C4-2B (cell line): ENCODE measurements around the gene NECAB2.

ENCODE experiments used
- H3K27ac ChIP-seq: fragments of 450-650 bp; 2 replicates; pipeline ENCODE4 v1.5.1; 2017
- CTCF ChIP-seq: fragments of 450-650 bp; conservative IDR thresholded peaks from 2 replicates; pipeline ENCODE4 v1.5.1; 2017; ENCODE audit warnings: mild to moderate bottlenecking
- ZFX ChIP-seq: fragments of 450-650 bp; IDR thresholded peaks from 2 replicates; pipeline ENCODE4 v1.6.1; 2017

The NECAB2 gene

GRCh38 chr16:83967838-83968305, at the start of gene NECAB2:
NECAB2 (plus strand) TSS chr16:83968244; CDS start chr16:83968649, 405 bp downstream.
- TF ChIP-seq ZFX (no peak), CTCF (peak; percentile 84)
- H3K27ac ChIP-seq, result no peak within 1 kb of the TSS

- no peak overlapping the region for H3K27ac ChIP-seq
- TF ChIP-seq ZFX, result no peak
- no peak for TF ChIP-seq CTCF
Measured at GRCh38 chr16:83920894-83921491, 47.1 kb upstream of the NECAB2 start.

- TF ChIP-seq ZFX, result no peak
- TF ChIP-seq CTCF, result no peak
Measured at GRCh38 chr16:83923581-83924365, 44.3 kb upstream of the NECAB2 start.

GRCh38 chr16:83924686-83925085, 43.4 kb upstream of the NECAB2 start:
- no peak overlapping the region for H3K27ac ChIP-seq
- TF ChIP-seq CTCF (no peak), ZFX (no peak)

More at GRCh38 chr16:83923581-83924365, 44.3 kb upstream of the NECAB2 start:
- H3K27ac ChIP-seq, result no peak overlapping the region

GRCh38 chr16:83925095-83925905, 42.7 kb upstream of the NECAB2 start:
- TF ChIP-seq CTCF, result no peak
- no peak for TF ChIP-seq ZFX
- H3K27ac ChIP-seq, result no peak overlapping the region

- TF ChIP-seq CTCF (0 out of 2 replicates have a peak, but pooled peaks have one; percentile 53), ZFX (no peak)
- H3K27ac ChIP-seq, result peak overlapping the region; percentile 53; the same call in 1 of the 2 replicates
Measured at GRCh38 chr16:83925957-83926725, 41.9 kb upstream of the NECAB2 start.
